HepG2 (cell line): ENCODE data around the gene LTBR. TPM values are rescaled to one million over a fixed set of nuclear protein-coding genes. Genes with fewer than 3 reads are reported as not detected.

ENCODE experiments used
- ATF7-NPFF ChIP-seq: sonication (generic); formaldehyde crosslinking; IDR thresholded peaks from 2 replicates; pipeline ENCODE4 v1.8.1; 2023; ENCODE audit warnings: mild to moderate bottlenecking, low read depth, missing genetic modification reagents, moderate library complexity
- KDM2A ChIP-seq: sonication (generic); formaldehyde crosslinking; IDR thresholded peaks from 2 replicates; pipeline ENCODE4 v1.4.0; 2020; ENCODE audit warnings: low read depth, missing genetic modification reagents, borderline replicate concordance
- LRRFIP1 ChIP-seq: sonication (generic); formaldehyde crosslinking; conservative IDR thresholded peaks from 2 replicates; pipeline ENCODE4 v1.4.0; 2020; ENCODE audit warnings: missing genetic modification reagents
- MIXL1 ChIP-seq: IDR thresholded peaks from 2 replicates; pipeline ENCODE4 v1.6.1; 2016
- NCOA5 ChIP-seq: sonication (generic); formaldehyde crosslinking; IDR thresholded peaks from 2 replicates; pipeline ENCODE4 v1.4.0; 2020; ENCODE audit warnings: missing genetic modification reagents
- RFXAP ChIP-seq: sonication (generic); formaldehyde crosslinking; IDR thresholded peaks from 2 replicates; pipeline ENCODE4 v1.4.0; 2020; ENCODE audit warnings: missing genetic modification reagents, borderline replicate concordance
- SSRP1 ChIP-seq: IDR thresholded peaks from 2 replicates; pipeline ENCODE4 v1.6.1; 2016; ENCODE audit warnings: control low read depth
- TBX3 ChIP-seq: fragments of 450-650 bp; IDR thresholded peaks from 2 replicates; pipeline ENCODE4 v1.6.1; 2017; ENCODE audit warnings: antibody characterized with exemption, mild to moderate bottlenecking, inconsistent platforms, borderline replicate concordance
- ZBTB7B ChIP-seq: sonication (generic); formaldehyde crosslinking; IDR thresholded peaks from 2 replicates; pipeline ENCODE4 v1.4.0; 2020; ENCODE audit warnings: missing genetic modification reagents
- ZNF18 ChIP-seq: sonication (generic); formaldehyde crosslinking; IDR thresholded peaks from 2 replicates; pipeline ENCODE4 v1.8.0; 2022; ENCODE audit warnings: mild to moderate bottlenecking, missing genetic modification reagents; ENCODE audit not compliant: insufficient replicate concordance
- ZNF275 ChIP-seq: sonication (generic); formaldehyde crosslinking; IDR thresholded peaks from 2 replicates; pipeline ENCODE4 v1.8.0; 2022; ENCODE audit warnings: missing genetic modification reagents, mild to moderate bottlenecking, inconsistent platforms, borderline replicate concordance
- ZNF326 ChIP-seq: sonication (generic); formaldehyde crosslinking; IDR thresholded peaks from 2 replicates; pipeline ENCODE4 v1.4.0; 2020; ENCODE audit warnings: missing genetic modification reagents, borderline replicate concordance
- ZNF547 ChIP-seq: sonication (generic); formaldehyde crosslinking; IDR thresholded peaks from 2 replicates; pipeline ENCODE4 v1.5.1; 2020; ENCODE audit warnings: mild to moderate bottlenecking, missing genetic modification reagents
- ZNF609 ChIP-seq: sonication (generic); formaldehyde crosslinking; IDR thresholded peaks from 2 replicates; pipeline ENCODE4 v1.4.0; 2020; ENCODE audit warnings: mild to moderate bottlenecking, missing genetic modification reagents, borderline replicate concordance
- polyA plus RNA-seq, 8 experiments: library from polyadenylated mRNA; depleted of rRNA in 3 of 8; stranded (reverse) in 7 of 8; unstranded in 1 of 8; fragments of >200 nt; fragmentation: Illumina TruSeq in 4 of 8; extraction: Trizol in 4 of 8; gene quantifications; 2 replicates each; pipeline versions ENCODE4 v1.2.1 to v1.2.3, GENCODE V29; 2011 to 2016; ENCODE audit warnings: low read depth in 4 of 8, missing spikeins in 1 of 8, mixed read lengths in 1 of 8; ENCODE audit not compliant: insufficient read depth in 1 of 8
- total RNA-seq, 5 experiments: library from RNA; depleted of rRNA; stranded (reverse); fragments of >200 nt; fragmentation: Illumina TruSeq; extraction: Trizol; gene quantifications; 2 replicates each; pipeline ENCODE4 v1.2.3, GENCODE V29; 2016; ENCODE audit warnings: low read depth in 1 of 5

The LTBR gene
- total and polyA plus RNA-seq, 2 of the 13 experiments (the other 11 are each of a cell fraction or from before 2014, with no cell fraction given): 31.4 to 34.8 TPM

- peak; percentile 85 for TF ChIP-seq ATF7-NPFF
- peak; percentile 80; the same call in 1 of the 2 replicates for TF ChIP-seq ZNF275
- TF ChIP-seq ZBTB7B (CRISPR knock-in tag): peak; percentile 70
- peak; percentile 89 for TF ChIP-seq ZNF18 (CRISPR knock-in tag)
- peak; percentile 63 for TF ChIP-seq RFXAP (CRISPR knock-in tag)
- TF ChIP-seq NCOA5: no peak
- no peak for TF ChIP-seq TBX3
- TF ChIP-seq ZNF547: peak; percentile 79
- no peak for TF ChIP-seq ZNF326 (CRISPR knock-in tag)
- TF ChIP-seq KDM2A: peak; percentile 86
- no peak; the same call in 1 of the 2 replicates for TF ChIP-seq MIXL1
- peak; percentile 73; the same call in 1 of the 2 replicates for TF ChIP-seq ZNF609
- TF ChIP-seq LRRFIP1 (CRISPR knock-in tag): no peak
- TF ChIP-seq SSRP1 (CRISPR knock-in tag): no peak
Measured at GRCh38 chr12:6383572-6384498, at the start of gene LTBR (continued).
